Dendritic cell treated with granulocyte-macrophage colony-stimulating factor and Interleukin-4, amounts not matched to agents 40 ng/mL and 50 ng/mL, for 4 days (primary cell): ENCODE results near the gene WNT3A.
"Not testable (repeated sequence)": the region's sequence is repeated elsewhere in the genome, so short reads cannot be mapped to it uniquely, and the experiment has no call there.

Experiments used
- H3K27ac Mint-ChIP-seq: one replicate; pipeline ENCODE4 v1.8.0; 2022; ENCODE audit warnings: mild to moderate bottlenecking, mixed read lengths
- H3K27me3 Mint-ChIP-seq: one replicate; pipeline ENCODE4 v1.8.0; 2022; ENCODE audit warnings: mild to moderate bottlenecking, mixed read lengths
- H3K36me3 Mint-ChIP-seq: one replicate; pipeline ENCODE4 v1.8.0; 2022; ENCODE audit warnings: low read depth, mixed read lengths
- H3K4me1 Mint-ChIP-seq: one replicate; pipeline ENCODE4 v1.8.0; 2022; ENCODE audit warnings: low read depth, mixed read lengths
- H3K4me3 Mint-ChIP-seq: one replicate; pipeline ENCODE4 v1.8.0; 2022; ENCODE audit warnings: mild to moderate bottlenecking, moderate library complexity, mixed read lengths
- H3K9me3 Mint-ChIP-seq: one replicate; pipeline ENCODE4 v1.8.0; 2022; ENCODE audit warnings: mixed read lengths
- intact Hi-C: fragments of 100-400 bp; cut with micrococcal nuclease; formaldehyde crosslinking; loops from one replicate; pipeline ENCODE4 v1.15.0; 2022

WNT3A gene

DNA sequence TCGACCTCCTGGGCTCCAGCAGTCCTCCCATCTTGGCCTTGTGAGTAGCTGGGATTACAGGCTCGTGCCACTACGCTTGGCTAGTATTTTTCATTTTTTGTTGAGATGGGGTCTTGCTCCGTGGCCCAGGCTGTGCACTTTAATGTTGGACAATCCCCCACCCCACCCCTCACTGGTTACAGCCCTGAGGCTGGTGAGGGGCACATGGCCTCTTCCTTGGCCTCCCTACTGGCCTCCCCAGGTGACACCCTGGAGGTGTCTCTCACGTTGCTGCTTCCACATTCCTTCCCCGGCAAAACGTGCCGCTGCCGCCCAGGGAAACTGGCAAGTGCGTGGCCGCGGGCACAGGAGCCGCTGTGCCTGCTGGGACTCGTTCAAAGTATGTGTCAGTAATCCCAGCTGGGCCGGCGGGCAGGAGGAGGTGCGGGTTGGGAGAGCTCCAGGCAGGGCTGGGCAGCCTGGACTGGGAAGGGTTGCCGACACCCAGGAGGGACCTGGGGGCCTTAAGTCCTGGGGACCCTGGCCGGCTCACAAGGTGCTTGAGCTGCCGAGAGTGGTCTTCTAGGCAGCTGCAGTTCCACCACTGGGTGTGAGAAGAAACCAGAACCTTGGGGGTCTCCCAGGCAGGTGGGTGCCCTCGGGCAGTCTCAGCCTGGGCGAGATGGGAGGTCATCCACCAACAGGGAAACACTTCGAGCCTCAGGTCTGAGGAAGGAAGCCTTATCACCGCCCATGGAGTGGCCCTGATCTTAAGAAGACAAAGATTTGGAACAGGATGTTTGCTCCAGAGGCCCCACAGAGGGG is 6.5 kb downstream of the WNT3A start:
- Mint-ChIP-seq H3K36me3 (no peaks in the 10 kb centered on the region), H3K27ac (no peak overlapping the region), H3K4me3 (no peak overlapping the region), H3K27me3 (peaks cover 31% of the 10 kb centered on the region), H3K9me3 (no peaks in the 10 kb centered on the region), H3K4me1 (no peaks in the 10 kb centered on the region)
- intact Hi-C loops = no loop called here

DNA sequence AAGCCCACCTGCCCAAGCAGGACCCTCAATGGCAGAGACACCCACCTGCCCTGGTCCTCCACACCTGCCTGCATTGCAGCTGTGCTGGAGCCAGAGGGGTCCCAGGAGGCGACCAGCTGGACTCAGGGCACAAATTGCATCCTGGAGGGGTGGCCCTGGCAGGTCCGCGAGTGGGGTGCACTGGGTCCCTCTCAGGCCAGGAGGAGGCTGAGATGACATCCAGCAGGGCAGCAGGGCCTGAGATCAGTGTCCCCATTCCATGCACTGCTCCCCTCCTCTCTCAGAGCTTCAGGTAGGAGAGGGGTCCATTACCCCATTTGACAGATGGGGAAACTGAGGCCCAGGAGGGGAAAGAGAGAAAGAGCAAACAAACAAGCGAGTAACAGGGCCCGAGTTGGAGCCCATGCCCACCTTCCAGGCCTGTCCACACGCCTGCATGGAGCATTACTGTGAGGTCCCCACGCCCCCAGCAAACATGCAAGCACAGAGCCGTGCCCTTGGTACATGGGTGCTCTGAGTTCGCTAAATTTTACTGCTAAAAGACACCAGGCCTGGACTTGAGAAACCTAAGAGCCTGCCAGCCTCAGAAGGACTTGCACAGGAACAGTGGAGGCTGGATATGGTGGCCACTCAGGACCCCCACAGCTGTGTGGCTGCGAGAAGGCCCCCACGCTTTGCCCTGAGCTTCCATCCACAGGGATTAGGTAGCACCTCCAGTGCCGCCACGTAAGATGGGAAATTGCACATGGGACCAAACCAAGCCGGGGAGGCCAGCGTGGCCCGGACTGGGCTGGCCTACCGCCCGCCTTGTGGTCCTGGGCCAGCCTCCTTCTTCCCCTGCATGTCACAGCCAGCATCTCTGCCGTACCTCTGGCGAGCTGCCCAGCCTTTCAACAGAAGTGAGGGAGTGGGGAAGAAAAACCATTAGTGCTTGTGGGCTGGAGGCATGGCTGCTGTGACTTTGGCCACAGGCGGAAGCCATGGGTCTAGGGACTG is 7.4 kb downstream of the WNT3A start:
- Mint-ChIP-seq H3K4me3 (no peak overlapping the region), H3K36me3 (no peaks in the 10 kb centered on the region), H3K27ac (no peak overlapping the region), H3K9me3 (no peaks in the 10 kb centered on the region), H3K4me1 (no peaks in the 10 kb centered on the region), H3K27me3 (peaks cover 22% of the 10 kb centered on the region)
- intact Hi-C loops = no loop called here

DNA sequence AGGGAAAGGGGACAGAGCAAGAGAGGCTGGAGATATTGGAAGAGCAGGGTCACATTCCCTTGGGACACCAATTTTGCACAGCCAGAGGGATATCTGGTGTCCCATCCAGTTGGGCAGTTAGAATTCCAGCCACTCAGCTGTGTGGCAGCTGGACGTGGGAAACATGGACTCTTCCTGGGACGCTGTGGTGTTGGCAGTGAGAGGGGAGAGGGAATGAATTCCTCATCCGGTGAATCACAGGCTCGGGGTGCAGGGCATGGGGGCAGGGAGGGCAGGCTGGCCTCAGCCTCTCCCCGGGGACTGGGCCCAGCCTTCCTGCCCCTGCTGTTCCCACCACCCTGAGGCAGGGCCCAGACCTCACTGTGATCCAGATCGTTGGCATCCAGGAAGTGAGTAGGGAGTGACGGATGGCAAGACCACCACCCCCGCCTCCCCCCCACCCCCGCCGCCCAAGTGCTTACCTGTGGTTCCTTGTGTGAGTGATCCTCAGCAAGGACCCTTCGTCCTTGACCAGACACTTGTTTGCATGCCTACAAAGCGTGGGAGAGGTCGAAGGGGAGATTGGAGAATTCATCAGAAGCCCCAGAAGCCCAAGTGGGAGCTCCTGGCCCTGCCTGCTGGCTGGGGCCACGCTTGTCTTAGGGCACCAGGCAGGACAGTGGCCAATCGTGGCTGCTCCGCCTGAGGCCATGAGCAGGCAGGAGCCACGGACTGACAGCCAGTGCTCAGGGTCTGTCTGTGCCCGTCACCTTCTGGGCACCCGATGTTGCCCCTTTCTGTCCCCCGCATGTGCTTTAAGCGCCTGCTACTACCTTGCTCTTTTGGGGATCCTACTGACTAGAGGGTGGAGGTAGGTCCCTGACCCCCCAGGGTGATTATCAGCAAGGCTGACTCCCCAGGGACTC is 8.7 kb downstream of the WNT3A start:
- no peak overlapping the region for H3K27ac Mint-ChIP-seq
- H3K36me3 Mint-ChIP-seq = no peaks in the 10 kb centered on the region
- no peaks in the 10 kb centered on the region for H3K4me1 Mint-ChIP-seq
- intact Hi-C loops = no loop called here
- H3K9me3 Mint-ChIP-seq = no peaks in the 10 kb centered on the region
- H3K4me3 Mint-ChIP-seq = no peak overlapping the region
- peaks cover 11% of the 10 kb centered on the region for H3K27me3 Mint-ChIP-seq

DNA sequence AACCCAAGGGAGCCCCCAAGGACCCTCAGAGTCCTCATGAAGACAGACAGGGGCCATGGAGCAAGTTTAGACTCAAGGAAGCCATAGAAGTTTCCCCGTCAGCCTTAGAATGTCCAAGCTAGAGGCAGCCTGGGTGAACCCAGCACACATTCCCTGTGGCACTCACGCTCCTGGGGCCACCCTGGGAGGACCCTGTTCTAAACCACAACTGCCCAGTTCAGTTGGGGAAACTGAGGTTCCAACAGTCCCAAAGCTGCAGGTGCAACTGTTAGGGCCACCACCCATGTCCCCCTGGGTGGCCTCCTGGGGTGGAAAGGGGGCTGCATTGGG is 9.3 kb downstream of the WNT3A start:
- no peaks in the 10 kb centered on the region for H3K4me1 Mint-ChIP-seq

DNA sequence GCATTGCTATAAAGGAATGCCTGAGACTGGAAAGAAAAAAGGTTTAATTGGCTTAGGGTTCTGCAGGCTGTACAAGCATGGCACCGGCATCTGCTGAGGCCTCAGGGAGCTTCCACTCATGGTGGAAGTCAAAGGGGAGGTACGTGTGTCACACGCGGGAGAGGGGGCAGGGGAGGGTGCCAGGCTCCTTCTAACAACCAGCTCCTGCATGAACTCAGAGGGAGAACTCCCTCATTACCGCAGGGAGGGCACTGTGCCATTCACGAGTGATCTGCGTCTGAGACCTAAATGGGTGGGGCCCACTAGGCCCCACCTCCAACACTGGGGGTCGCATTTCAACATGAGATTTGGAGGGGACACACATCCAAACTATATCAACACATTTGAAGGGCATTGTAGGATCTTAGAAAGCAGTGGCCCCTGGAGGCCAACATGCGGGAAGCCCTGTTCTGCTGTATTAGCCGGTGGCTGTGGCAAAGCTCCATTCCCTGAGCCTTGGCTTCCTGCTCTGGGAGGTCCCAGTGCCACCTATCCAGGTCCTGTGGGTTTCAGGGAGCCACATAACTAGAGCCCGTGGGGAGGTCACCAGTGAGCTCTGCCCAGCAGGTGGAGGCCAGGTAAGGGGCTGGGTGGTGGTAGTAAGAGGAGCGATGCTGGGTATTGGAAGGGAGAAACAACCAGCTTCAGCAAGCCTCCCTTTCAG is 10.0 kb downstream of the WNT3A start:
- no peaks in the 10 kb centered on the region for H3K4me1 Mint-ChIP-seq
- no peaks in the 10 kb centered on the region for H3K36me3 Mint-ChIP-seq
- no peaks in the 10 kb centered on the region for H3K9me3 Mint-ChIP-seq
- no peak overlapping the region for H3K27ac Mint-ChIP-seq
- peaks cover 2% of the 10 kb centered on the region for H3K27me3 Mint-ChIP-seq
- intact Hi-C loops = no loop called here
- H3K4me3 Mint-ChIP-seq = no peak overlapping the region

More for the DNA sequence above, 9.3 kb downstream of the WNT3A start:
- H3K27ac Mint-ChIP-seq = no peak overlapping the region
- intact Hi-C loops = no loop called here
- H3K9me3 Mint-ChIP-seq = no peaks in the 10 kb centered on the region
- H3K4me3 Mint-ChIP-seq = no peak overlapping the region
- no peaks in the 10 kb centered on the region for H3K36me3 Mint-ChIP-seq
- peaks cover 6% of the 10 kb centered on the region for H3K27me3 Mint-ChIP-seq

DNA sequence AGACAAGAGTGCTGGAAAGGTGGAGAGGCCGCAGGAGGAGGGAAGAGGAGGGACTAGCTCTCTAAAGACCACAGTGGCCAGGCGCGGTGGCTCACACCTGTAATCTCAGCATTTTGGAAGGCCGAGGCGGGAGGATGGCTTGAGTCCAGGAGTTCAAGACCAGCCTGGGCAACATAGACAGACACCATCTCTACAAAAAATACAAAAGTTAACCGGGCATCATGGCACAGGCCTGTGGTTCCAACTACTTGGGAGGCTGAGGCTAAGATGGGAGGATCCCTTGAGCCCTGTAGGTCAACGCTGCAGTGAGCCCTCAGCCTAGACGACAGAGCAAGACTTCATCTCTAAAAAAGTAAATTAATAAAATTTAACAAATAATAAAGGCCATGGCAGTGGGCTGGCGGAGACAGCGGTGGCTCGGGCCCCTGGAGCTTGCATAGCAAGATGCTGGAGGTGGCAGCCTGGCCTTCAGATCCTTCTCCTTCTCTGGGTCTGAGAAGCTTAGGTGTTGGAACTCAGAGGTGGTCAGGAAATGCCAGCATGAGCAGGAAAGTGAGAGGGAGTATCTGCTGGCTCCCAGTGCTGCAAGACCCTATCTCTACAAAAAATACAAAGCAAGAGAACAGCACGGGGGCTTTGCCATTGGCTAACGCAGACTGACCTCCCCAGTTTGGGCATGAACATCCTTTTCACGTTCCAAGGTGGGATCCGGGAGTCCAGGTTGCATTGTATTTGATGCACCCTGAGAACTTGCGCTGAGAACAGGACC is 10.7 kb downstream of the WNT3A start:
- H3K36me3 Mint-ChIP-seq = no peaks in the 10 kb centered on the region
- H3K4me3 Mint-ChIP-seq = no peak overlapping the region
- peaks cover 2% of the 10 kb centered on the region for H3K27me3 Mint-ChIP-seq
- H3K4me1 Mint-ChIP-seq = no peaks in the 10 kb centered on the region
- intact Hi-C loops = no loop called here
- no peaks in the 10 kb centered on the region for H3K9me3 Mint-ChIP-seq
- no peak overlapping the region for H3K27ac Mint-ChIP-seq

DNA sequence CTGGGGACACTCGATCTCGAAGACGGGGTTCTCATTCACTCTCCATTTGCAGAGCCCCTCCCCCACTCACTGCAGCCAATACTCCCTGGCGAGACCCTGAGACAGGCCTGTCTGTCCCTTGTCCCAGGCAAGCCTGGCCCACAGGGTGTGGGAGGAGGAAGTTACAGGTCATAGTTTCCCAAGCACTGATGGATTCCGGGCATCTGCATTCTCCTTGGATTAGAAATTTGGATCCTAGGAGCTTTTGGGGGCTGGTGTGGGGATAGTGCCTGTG is 11.3 kb downstream of the WNT3A start:
- peaks cover 3% of the 10 kb centered on the region for H3K27me3 Mint-ChIP-seq
- no peaks in the 10 kb centered on the region for H3K4me1 Mint-ChIP-seq
- no peak overlapping the region for H3K4me3 Mint-ChIP-seq
- H3K36me3 Mint-ChIP-seq = no peaks in the 10 kb centered on the region
- H3K27ac Mint-ChIP-seq = no peak overlapping the region
- intact Hi-C loops = no loop called here
- no peaks in the 10 kb centered on the region for H3K9me3 Mint-ChIP-seq

DNA sequence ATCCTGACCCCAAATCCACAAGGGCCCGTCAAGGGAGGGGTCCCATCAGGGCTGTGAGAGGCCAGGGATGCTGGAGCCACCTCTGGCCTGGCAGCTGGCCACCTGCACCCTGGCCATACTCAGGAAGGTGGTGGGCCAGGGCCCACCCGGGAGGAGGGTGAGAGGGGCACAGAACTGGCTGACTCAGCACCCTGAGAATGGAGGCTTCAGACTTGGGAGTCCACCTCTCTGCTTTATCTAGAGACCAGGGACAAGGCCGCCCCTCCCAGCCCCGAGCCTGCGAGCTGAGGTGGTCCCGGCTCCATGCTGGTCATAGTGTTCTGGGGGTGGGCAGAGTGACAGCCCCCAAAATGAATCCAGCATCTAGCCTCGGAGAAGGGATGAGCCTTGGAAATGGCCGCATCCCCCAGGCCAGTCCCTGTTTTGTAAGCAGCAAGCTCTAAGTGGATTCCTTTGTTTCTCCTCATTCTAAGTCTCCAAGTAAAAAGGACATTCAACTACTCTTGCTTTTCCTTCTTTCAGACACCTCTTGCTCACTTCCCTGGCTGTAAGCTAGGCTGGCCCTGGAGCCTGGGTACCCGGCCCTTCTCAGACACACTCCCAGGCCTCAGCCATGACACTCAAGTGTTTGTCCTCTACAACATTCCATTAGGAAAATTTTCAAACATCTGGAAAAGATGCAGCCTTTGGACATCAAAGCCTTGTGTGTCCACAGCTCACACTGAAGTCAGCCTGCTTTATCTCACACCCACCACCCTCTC is 12.3 kb downstream of the WNT3A start:
- H3K36me3 Mint-ChIP-seq = no peaks in the 10 kb centered on the region
- intact Hi-C loops = no loop called here
- H3K27ac Mint-ChIP-seq = no peak overlapping the region
- H3K4me3 Mint-ChIP-seq = no peak overlapping the region
- H3K27me3 Mint-ChIP-seq = peaks cover 3% of the 10 kb centered on the region
- no peaks in the 10 kb centered on the region for H3K9me3 Mint-ChIP-seq
- no peaks in the 10 kb centered on the region for H3K4me1 Mint-ChIP-seq

DNA sequence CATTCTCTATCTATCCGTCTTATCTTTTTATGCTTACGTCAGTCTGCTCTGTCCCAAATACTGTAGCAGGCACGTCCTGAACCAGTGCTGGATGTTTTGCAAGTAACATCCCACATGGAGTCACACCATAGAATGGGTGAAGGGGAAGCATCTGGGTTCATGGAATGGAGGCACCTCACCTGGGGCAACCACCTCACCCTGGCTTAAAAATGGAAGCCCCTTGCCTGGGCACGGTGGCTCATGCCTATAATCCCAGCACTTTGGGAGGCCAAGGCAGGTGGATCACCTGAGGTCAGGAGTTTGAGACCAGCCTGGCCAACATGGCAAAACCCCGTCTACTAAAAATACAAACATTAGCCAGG is 12.9 kb downstream of the WNT3A start:
- intact Hi-C loops, H3K27ac Mint-ChIP-seq, H3K36me3 Mint-ChIP-seq, H3K4me1 Mint-ChIP-seq, H3K4me3 Mint-ChIP-seq, H3K27me3 Mint-ChIP-seq, H3K9me3 Mint-ChIP-seq: not testable (repeated sequence)

DNA sequence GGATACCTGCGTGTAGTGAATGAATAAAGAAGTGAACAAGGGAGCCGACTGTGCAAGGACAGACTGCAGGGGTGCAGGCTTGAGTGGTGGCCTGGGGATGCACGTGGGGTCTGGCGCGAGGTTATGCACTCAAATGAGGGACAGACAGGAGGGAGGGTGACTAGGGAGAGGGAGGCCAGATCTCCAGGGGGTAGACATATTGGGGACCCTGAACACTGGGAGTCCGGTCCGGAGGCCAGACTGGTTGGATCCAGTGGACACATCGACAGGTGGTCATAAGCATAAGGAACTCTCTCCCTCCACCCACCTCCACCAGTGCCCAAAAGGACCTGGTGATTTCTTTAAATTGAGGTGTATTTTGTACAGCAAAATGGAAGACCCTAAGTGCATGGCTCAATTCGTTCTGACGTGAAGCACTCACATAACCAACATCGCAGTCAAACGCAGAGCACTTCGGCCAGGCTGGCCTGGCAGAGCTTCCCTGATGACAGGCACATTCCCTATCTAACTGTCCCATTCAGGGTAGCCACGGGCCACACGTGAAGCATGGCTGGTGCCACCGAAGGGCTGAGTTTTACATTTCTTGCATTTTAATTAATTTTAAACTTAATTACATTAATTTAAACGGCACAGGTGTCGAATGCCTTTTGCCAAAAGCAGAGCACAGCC is 14.0 kb downstream of the WNT3A start:
- no peak overlapping the region for H3K4me3 Mint-ChIP-seq
- H3K9me3 Mint-ChIP-seq = no peaks in the 10 kb centered on the region
- peaks cover 10% of the 10 kb centered on the region for H3K27me3 Mint-ChIP-seq
- no peaks in the 10 kb centered on the region for H3K4me1 Mint-ChIP-seq
- no peaks in the 10 kb centered on the region for H3K36me3 Mint-ChIP-seq
- no peak overlapping the region for H3K27ac Mint-ChIP-seq
- intact Hi-C loops = no loop called here

DNA sequence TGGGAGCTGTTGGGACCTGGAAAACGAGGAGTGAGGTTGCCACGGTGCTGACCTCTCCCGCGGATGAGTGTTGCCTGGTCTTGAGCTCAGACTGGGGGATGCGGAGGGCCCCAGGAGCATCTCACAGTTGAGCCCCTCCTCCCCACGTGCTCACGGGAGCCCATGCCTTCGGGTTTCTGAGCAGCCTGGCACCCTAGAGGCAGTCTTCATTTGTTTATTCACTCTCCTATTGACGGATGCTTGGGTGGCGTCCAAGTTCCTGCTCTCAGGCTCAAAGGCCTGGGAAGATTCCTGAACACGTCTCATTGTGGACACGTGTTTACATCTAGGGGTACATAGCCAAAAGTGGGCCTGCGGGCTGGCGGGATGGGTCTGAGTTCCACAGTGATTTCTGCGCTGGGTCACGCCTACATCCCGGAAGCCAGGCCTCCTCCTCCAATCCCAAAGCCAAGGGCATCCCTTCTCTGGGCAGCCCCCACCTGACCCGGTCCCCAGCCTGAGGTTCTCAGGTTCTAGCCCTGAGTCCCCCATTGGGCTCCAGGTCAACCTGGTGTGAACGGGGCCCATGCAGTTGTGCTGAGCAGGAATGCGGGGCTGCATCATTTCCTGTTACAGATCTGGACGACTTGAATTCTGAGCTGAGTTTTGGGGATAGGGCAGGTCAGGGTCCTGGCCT is 14.7 kb downstream of the WNT3A start:
- Mint-ChIP-seq H3K4me1 (no peaks in the 10 kb centered on the region), H3K36me3 (no peaks in the 10 kb centered on the region)
- intact Hi-C loops = no loop called here

More for the DNA sequence above, 14.7 kb downstream of the WNT3A start:
- Mint-ChIP-seq H3K4me3 (no peak overlapping the region), H3K27ac (no peak overlapping the region), H3K9me3 (no peaks in the 10 kb centered on the region), H3K27me3 (peaks cover 10% of the 10 kb centered on the region)
